Spinal cord (tissue), 10 donors: ENCODE data around the gene SBF1. TPM values are rescaled to one million over a fixed set of nuclear protein-coding genes. Genes with fewer than 3 reads are reported as not detected.

Experiments used
- DNase-seq, 6 donors: peaks; one replicate each; pipeline versions ENCODE4 v3.0.0 to v3.0.0-alpha.2; 2013 to 2015; ENCODE audit warnings: low spot score in 6 of 6, low read depth in 4 of 6
- H3K27ac ChIP-seq: one replicate; pipeline ENCODE4 v1.5.1; 2013; ENCODE audit warnings: low read depth, low read length, control low read depth
- H3K27me3 ChIP-seq: one replicate; pipeline ENCODE4 v1.6.1; 2013; ENCODE audit warnings: low read length; ENCODE audit not compliant: control insufficient read depth, insufficient read depth
- H3K36me3 ChIP-seq: one replicate; pipeline ENCODE4 v1.6.1; 2013; ENCODE audit warnings: low read length; ENCODE audit not compliant: control insufficient read depth, insufficient read depth
- H3K4me1 ChIP-seq: one replicate; pipeline ENCODE4 v1.6.1; 2013; ENCODE audit warnings: low read length; ENCODE audit not compliant: control insufficient read depth, insufficient read depth
- H3K4me3 ChIP-seq: one replicate; pipeline ENCODE4 v1.5.1; 2013; ENCODE audit warnings: low read depth, low read length, control low read depth
- H3K9me3 ChIP-seq: one replicate; pipeline ENCODE4 v1.6.1; 2013; ENCODE audit warnings: low read length; ENCODE audit not compliant: control insufficient read depth, insufficient read depth
- WGBS: methylation state at CpG from one replicate; pipeline ENCODE4 v1.1.5; 2013; ENCODE audit warnings: missing lambda C conversion rate; ENCODE audit not compliant: insufficient coverage; 5-methylcytosine and 5-hydroxymethylcytosine counted together
- polyA plus RNA-seq, 2 donors: library from polyadenylated mRNA; unstranded; fragments of 120-200 nt; gene quantifications; one replicate each; pipeline ENCODE4 v1.2.1, GENCODE V29; 2013; ENCODE audit not compliant: insufficient read length in 2 of 2
- total RNA-seq, 2 donors: library from RNA; depleted of rRNA in 1 of 2; stranded (reverse); fragments of 120-200 nt in 1 of 2; fragments of >200 nt in 1 of 2; gene quantifications; one replicate each; pipeline versions ENCODE4 v1.2.3 to v1.2.4, GENCODE V29; 2013 to 2014
- donor health status: healthy.

SBF1 gene
- total and polyA plus RNA-seq, 4 donors, result 51.0 to 118 (median 90.0) TPM

- WGBS, result 95% methylated on average over 6 of the region's 8 CpGs
- H3K4me1 ChIP-seq, result peaks cover 39% of the 10 kb centered on the region
- DNase-seq, result no peak
- H3K9me3 ChIP-seq, result no peaks in the 10 kb centered on the region
- H3K27ac ChIP-seq, result no peak overlapping the region
- no peaks in the 10 kb centered on the region for H3K27me3 ChIP-seq
- no peak overlapping the region for H3K4me3 ChIP-seq
- H3K36me3 ChIP-seq, result peaks cover 95% of the 10 kb centered on the region
Observed at GRCh38 chr22:50468626-50469025, 6.2 kb downstream of the SBF1 start.

GRCh38 chr22:50467773-50468440 is 6.9 kb downstream of the SBF1 start:
- peaks cover 99% of the 10 kb centered on the region for H3K36me3 ChIP-seq
- H3K27me3 ChIP-seq, result no peaks in the 10 kb centered on the region
- DNase-seq, result no peak
- H3K9me3 ChIP-seq, result no peaks in the 10 kb centered on the region
- H3K4me3 ChIP-seq, result no peak overlapping the region
- no peak overlapping the region for H3K27ac ChIP-seq
- 91% methylated on average over 15 of the region's 22 CpGs for WGBS
- peaks cover 32% of the 10 kb centered on the region for H3K4me1 ChIP-seq

- H3K27ac ChIP-seq, result no peak overlapping the region
- no peaks in the 10 kb centered on the region for H3K9me3 ChIP-seq
- peaks cover 99% of the 10 kb centered on the region for H3K36me3 ChIP-seq
- DNase-seq, result no peak
- H3K4me3 ChIP-seq, result no peak overlapping the region
- H3K27me3 ChIP-seq, result no peaks in the 10 kb centered on the region
- 88% methylated on average over 7 of the region's 24 CpGs for WGBS
- H3K4me1 ChIP-seq, result peaks cover 26% of the 10 kb centered on the region
Observed at GRCh38 chr22:50467341-50467740, 7.5 kb downstream of the SBF1 start.

DNA sequence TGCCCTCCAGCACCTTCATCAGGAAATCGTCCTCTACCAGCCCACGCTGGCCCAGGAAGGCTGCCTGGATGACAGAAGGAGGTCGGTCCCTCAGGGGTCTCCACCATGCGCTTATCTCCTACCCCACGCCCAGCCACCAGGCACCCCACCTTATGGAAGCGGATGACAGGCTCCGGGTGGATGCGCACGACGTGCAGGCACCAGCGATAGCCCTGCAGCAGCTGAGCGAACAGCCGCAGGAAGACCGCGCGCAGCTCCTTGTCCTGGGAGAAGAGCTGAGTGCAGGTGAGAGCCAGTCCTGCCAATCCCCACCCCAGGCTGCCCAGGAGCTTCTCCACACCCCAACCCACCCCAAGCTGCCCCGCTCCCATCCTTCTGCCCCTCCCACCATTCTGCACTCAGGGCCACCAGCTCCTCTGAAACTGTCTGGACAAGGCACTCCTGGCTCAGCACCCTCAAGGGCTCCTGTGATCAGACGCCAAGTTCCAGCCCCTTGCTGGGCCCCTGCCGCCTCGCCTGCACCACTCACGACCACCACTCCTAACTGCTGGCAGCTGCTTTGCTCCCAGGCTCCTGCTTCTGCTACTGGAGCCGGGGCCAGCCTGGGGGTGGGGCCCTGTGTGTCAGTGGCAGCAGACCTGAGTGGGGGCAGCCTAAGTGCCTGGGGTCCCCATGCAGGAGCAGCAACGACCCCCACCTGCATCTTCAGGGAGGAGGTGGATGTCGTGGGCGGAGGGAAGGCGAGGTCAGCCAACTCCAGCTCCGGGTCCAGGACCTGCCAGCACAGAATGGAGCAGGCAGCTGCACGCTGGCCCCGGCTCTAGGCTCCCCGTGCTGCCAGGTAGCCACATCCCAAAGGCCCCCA is 9.5 kb downstream of the SBF1 start:
- WGBS, result 92% methylated on average over 25 of the region's 30 CpGs
- Histone ChIP-seq H3K9me3 (no peaks in the 10 kb centered on the region), H3K27ac (no peak overlapping the region), H3K4me1 (peaks cover 7% of the 10 kb centered on the region), H3K27me3 (no peaks in the 10 kb centered on the region), H3K4me3 (no peak overlapping the region), H3K36me3 (peaks cover 99% of the 10 kb centered on the region)
- no peak for DNase-seq

DNA sequence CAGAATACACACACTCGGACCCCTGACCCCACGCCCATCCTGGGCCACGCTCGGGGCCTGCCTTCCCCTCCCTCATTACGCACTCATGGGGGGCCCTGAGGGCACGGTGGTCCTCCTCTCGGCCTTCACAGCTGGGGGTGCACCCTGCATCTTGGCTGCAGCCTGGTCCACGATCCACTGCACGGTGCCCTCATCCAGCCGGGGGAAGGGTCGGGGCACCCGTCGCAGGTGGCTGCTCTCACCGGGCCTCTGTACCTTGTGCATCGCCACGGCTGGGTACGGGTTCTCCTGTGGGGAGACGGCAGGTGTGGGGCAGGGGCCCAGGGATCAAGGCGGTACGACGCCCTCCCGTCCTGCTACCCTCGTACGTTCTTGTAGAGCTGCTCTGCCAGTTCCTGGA is 10.4 kb downstream of the SBF1 start:
- 93% methylated on average over 24 of the region's 24 CpGs for WGBS
- peaks cover 99% of the 10 kb centered on the region for H3K36me3 ChIP-seq

DNA sequence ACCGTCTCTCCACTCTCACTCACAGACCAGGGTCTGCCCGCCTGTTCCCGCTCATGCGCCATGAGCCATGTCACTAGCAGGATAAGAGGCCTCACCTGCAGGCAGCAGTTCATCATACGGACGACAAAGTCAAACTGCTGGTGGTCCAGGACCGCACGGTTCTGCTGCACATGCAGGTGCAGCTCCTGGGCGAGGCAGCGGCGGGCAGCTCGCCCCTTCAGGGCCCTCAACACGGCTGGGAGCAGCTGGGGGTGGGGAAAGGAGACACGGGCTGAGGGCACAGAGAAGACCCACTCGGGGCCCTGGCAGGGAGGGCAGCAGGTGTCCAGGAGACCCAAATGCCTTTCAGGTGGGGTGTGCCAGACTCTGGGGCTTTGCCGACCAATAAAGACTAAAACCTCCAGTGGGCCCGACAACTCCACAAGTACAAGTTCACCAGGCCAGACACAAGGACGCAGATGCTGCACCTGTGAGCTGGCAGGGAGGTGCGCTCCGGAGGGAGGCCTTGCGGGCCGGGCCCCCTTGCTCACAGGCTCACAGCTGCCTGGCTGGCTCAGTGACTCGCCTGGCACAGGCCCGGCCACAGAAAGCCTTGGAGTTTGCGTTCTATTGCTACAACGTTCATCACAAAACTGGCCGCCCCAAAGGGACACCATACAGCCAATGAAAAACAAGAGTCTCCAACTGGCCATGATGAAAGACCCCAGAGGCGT is 11.5 kb downstream of the SBF1 start:
- Histone ChIP-seq H3K4me1 (no peaks in the 10 kb centered on the region), H3K27me3 (no peaks in the 10 kb centered on the region), H3K4me3 (no peak overlapping the region), H3K27ac (no peak overlapping the region), H3K36me3 (peaks cover 100% of the 10 kb centered on the region), H3K9me3 (no peaks in the 10 kb centered on the region)
- 95% methylated on average over 27 of the region's 28 CpGs for WGBS
- DNase-seq, result no peak

More for the DNA sequence above, 10.4 kb downstream of the SBF1 start:
- H3K9me3 ChIP-seq, result no peaks in the 10 kb centered on the region
- H3K27ac ChIP-seq, result no peak overlapping the region
- H3K27me3 ChIP-seq, result no peaks in the 10 kb centered on the region
- no peak overlapping the region for H3K4me3 ChIP-seq
- no peaks in the 10 kb centered on the region for H3K4me1 ChIP-seq
- DNase-seq, result no peak

DNA sequence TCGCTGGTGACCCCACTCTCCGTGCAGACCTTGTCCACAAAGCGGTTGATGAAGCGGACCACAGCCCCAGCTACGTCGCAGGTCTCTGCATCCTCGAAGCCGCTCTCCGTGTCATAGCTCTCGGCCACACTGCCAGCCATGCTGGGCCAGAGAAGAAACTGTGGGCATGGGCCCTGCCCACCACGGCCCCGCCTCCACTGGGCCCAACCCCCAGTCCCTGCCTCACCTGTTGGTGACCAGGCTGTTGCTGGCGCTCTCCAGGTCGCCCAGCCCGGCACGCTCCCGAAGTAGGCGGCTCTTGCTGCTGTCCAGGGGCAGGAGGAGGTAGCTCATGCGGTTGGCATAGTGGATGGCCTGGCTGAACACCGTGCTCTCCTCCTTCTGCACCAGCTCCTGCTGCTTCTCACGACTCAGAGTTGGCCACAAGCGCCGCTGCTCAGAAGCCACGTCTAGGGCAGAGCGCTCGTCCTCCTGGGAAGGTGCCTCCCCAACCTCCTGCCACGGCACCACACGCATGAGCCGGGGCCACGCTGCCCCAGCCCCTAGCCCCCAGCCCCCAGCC is 12.8 kb downstream of the SBF1 start:
- 95% methylated on average over 26 of the region's 30 CpGs for WGBS
- Histone ChIP-seq H3K9me3 (no peaks in the 10 kb centered on the region), H3K36me3 (peaks cover 100% of the 10 kb centered on the region), H3K27ac (no peak overlapping the region), H3K4me3 (no peak overlapping the region), H3K4me1 (no peaks in the 10 kb centered on the region), H3K27me3 (no peaks in the 10 kb centered on the region)
- no peak for DNase-seq

DNA sequence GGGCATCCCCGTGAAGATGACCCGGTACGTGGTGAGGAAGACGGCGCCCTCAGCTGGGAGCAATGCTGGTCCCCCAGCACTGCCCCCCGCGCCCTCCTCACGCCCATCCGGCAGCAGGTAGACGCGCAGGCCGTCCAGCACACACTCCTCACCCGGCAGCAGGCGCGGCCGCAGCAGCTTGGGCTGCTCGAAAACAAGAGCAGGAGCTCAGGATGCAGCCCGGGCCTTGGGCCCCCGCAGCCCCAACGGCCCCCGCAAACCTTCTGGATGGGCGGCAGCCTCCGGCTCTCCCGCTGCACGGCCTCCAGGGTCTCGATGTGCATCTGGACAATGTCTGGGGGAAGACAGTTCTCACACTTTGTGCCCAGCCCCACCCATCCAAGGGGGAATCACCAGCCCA is 13.3 kb downstream of the SBF1 start:
- no peak for DNase-seq
- Histone ChIP-seq H3K27ac (no peak overlapping the region), H3K27me3 (no peaks in the 10 kb centered on the region), H3K4me1 (no peaks in the 10 kb centered on the region), H3K4me3 (no peak overlapping the region), H3K9me3 (no peaks in the 10 kb centered on the region), H3K36me3 (peaks cover 100% of the 10 kb centered on the region)
- WGBS, result 94% methylated on average over 22 of the region's 26 CpGs

GRCh38 chr22:50460938-50461337 is 13.9 kb downstream of the SBF1 start:
- H3K27ac ChIP-seq, result no peak overlapping the region
- H3K9me3 ChIP-seq, result no peaks in the 10 kb centered on the region
- no peak for DNase-seq
- no peak overlapping the region for H3K4me3 ChIP-seq
- no peaks in the 10 kb centered on the region for H3K4me1 ChIP-seq
- 97% methylated on average over 17 of the region's 17 CpGs for WGBS
- no peaks in the 10 kb centered on the region for H3K27me3 ChIP-seq
- H3K36me3 ChIP-seq, result peaks cover 100% of the 10 kb centered on the region
